SKM-1 (cell line): Measurements from ENCODE around the gene TOP2B.

Experiments
- DNase-seq: peaks from one replicate; lab custom pipeline; 2025; ENCODE audit not compliant: unreplicated experiment; lab: John Stamatoyannopoulos, UW

TOP2B gene

GRCh38 chr3:25673738-25674298, 9.1 kb upstream of the TOP2B start:
- DNase-seq, result no peak

DNA sequence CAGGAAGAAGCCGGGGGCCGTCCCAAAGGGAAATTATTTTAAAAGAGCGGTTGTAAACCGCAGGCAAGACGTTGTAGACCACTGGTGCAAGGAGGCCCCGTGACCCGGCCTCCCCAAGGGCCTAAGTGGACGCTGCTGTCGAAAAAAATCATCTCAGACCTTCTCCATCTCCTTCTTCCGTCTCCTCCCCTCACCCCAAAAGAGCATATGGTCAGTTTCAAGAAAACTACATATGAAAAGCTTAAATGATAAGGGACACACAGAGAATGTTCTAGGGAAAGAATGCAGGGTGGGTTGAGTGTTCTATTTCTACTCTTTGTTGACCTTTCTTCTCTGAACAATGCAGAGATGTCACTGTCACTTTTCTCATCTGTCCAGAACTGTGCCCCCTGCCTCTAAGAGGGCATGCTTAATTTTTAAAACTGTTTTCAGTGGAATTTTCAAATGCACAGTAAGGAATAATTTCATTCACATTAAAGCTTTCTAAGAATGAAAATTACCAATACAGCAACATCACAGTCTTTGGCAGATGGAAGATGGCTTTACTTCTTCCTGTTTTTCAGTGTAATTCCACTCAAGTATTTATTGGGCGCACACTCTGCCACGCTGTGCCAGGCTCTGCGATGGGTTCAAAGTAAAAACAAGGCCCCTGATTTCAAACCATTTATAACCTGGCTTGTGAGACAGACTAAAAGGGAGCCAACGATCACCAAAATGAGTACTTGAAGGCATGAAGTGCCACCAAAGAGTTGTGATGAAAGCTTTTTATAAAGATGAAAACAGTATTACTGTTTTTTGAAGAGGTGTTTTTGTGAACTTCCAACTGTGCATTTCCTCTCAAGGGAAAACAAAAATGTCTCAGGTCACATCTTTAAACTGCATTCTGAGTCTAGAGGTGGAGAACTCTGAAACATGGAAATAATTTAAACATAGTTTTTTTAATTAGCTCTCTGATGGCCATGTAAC, 891 bp upstream of the TOP2B start:
- peak; percentile 88 for DNase-seq

GRCh38 chr3:25663869-25664811, 567 bp downstream of the TOP2B start:
- no peak for DNase-seq

DNA sequence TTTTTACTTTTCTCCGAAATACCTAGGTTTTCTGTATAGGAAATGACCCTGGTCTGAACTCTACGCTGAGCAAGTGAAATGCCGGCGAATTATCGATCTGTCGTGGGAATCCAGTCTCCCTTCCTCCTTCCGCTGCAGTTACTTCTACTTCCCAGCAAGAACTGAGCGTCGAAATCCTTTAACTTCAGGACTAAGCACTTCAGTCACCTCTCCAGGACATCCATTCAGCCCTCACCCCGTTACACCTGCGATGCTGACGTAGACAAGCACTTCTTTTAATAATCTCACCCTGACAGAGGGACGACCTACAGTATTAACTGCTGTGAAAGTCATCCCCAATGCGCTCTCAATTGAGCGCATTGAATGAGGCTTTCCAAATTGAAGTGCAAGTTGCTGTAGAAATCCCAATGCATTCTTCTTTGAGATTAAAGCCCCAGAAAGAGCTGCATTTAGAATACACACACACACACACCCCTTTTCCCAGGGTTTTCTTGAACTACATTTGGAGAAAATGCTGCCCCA, 1.3 kb downstream of the TOP2B start:
- peak; percentile 40 for DNase-seq

DNA sequence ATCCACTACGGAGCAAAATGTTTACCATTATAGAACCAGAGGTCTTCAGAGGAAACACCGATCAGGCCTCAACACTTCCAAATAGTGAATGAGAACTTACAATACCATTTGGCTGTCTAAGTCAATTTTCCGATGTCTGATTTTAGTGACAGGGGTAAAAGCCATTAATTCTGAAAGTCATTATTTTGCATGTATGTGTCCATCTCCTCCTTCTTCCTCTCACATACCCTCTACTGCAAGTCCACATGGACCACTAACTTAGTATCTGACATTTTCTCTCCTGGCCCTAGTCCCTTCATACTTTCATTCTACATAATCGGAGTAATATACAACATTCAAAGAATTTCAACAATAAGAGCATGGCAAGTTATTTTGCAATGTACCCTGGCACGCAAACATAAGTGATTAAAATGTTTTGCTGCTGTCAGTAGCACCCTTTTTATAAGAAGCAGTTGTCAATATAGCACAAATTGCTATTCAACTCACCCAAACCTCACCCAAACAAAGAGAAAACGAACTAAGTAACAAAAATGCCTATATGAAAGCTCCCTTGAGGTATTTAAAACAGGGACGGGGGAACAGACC, 1.9 kb downstream of the TOP2B start:
- no peak for DNase-seq

- no peak for DNase-seq
Measured at GRCh38 chr3:25661694-25662437, 2.8 kb downstream of the TOP2B start.

DNA sequence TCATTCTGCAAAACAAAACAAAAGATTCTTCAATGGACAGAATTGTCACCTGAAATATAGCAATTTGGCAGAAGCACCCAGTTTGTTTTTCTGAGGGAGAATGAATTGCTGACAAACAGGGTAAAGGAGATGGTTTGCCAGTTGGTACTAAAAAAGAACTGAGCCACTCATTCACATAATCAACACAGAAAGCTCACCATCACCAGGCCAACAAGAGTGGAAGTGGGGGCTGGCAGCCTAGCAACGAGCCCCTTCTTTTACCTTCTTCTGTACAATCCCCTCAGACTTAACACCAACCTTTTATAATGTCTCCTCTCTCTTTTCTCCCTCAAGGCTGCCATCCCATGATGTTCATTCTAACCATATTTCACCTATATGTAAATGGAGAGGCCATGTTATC, 5.9 kb downstream of the TOP2B start:
- DNase-seq, result no peak

DNA sequence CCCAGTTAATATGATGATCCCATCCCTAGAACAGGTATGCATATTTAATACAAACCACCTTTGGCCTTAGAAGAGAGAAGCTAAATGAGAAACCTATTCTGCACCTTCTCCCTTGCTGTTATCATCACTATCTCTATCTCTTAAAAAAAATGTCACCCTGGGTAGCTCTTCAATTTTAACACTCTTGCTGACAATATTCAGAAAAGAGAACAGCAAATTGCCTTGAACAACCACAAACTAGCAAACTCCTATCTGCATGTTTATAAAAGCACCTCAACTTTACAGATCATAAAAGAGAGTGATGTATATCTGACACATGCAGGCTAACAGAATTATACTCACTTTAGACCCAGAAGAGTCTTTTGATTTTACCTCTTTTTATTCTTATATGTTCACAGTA, 7.4 kb downstream of the TOP2B start:
- DNase-seq, result no peak

DNA sequence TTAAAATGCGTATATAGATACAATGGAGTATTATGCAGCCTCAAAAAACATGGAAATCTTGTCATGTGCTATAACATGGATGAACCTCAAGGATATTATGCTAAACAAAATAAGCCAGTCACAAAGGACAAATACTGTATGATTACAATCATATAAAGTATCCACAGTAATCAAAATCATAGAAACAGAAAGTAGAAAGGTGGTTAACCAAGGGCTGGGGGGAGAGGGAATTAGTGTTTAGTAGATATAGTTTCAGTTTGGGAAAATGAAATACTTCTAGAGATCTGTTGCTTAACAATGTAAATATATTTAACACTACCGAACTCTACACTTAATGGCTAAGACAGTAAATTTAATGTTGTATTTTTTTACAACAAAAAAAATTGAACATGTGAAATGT, 9.0 kb downstream of the TOP2B start:
- DNase-seq, result no peak

- DNase-seq, result no peak
Measured at GRCh38 chr3:25654576-25654975, 10.1 kb downstream of the TOP2B start.

DNA sequence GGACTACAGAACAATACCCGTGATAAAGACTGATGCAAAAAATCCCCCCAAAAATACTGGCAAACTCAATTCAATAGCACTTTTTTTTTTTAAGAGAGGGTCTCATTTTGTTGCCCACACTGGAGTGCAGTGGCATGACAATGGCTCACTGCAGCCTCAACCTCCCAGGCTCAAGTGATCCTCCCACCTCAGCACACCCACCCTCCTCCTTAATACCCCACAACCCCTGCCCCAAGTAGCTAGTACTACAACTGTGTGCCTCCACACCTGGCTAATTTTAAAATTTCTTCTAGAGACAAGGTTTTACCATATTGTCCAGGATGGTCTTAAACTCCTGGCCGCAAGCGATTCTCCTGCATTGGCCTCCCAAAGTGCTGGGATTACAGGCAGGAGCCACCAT, 11.4 kb downstream of the TOP2B start:
- no peak for DNase-seq

GRCh38 chr3:25652921-25653320, 11.8 kb downstream of the TOP2B start:
- DNase-seq, result no peak

GRCh38 chr3:25648925-25649830, 15.5 kb downstream of the TOP2B start:
- DNase-seq, result no peak

DNA sequence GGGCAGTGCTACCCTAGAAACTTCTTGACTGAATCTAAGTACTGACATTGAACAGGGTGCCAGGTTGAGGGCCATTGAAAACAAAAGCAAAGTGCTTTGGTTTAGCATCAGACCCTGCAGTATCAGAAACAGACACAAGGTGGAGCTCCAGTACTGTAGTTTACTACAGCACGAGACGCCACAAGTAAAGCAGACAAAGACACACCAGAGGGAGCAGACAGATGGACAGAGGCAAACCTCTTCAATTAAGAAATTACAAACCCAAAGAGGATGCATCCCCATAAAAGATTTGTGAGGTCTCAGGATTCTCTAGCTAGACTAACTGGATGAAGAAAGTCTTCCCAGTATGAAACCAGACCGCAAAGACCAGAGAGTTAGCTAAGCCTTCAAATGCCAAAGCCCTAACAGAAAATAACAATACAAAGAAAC, 16.6 kb downstream of the TOP2B start:
- DNase-seq, result peak; percentile 74

- DNase-seq, result no peak
Measured at GRCh38 chr3:25635038-25635437, 29.7 kb downstream of the TOP2B start.

- no peak for DNase-seq
Measured at GRCh38 chr3:25633919-25634318, 30.8 kb downstream of the TOP2B start.

DNA sequence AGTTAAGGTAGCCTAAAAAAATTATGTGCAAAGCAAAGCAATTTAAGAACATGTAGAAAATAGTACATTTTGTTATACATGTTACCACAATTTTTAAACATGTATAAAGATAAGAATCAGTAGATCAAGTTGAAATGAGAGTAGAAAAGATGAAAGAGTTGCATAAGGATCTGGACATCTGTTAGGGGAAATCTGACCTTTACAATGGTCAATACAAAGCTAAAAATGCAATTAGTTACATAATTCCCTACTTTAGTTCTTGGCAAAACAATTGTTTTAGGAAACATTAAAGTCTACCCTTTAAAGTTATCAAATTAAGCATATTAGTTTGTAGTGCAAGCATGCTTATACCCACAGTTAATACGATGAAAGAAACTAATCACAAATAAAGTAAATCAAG, 32.7 kb downstream of the TOP2B start:
- no peak for DNase-seq

DNA sequence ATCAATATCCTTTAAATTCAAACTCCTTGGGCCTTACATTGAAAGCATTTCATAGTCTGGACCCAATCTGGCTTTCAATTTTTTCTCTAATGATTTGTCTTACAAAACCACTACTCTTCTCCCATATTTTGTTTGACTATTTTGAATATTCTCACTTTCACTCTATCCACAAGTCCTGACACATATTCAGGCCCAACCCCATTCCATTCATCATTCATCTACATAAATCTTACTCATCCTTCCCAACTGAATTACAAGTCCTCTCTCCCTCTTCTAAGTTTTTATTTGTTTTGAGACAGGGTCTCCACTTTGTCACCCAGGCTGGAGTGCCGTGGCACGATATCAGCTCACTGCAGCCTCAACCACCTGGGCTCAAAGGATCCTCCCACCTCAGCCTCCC, 43.6 kb downstream of the TOP2B start:
- no peak for DNase-seq

- no peak for DNase-seq
Measured at GRCh38 chr3:25620493-25620892, 44.2 kb downstream of the TOP2B start.
